A549 (cell line): ENCODE data around the gene GATA2.

Source experiments
- HEYL ChIP-seq: fragments of 250-450 bp; sonication (Bioruptor Pico); IDR thresholded peaks from 2 replicates; pipeline ENCODE4 v1.8.0; 2021; ENCODE audit warnings: mild to moderate bottlenecking, moderate library complexity
- NR3C1 ChIP-seq: fragments of >200 bp; sonication (Bioruptor Twin); formaldehyde crosslinking; IDR thresholded peaks from 3 replicates; pipeline ENCODE4 v1.6.1; 2017
- POLR2A ChIP-seq: IDR thresholded peaks from 2 replicates; pipeline ENCODE4 v1.6.1; 2012; ENCODE audit warnings: mild to moderate bottlenecking, low read length
- TF ChIP-seq, protein P1 (sequence below): fragments of >200 bp; sonication (Bioruptor Twin); formaldehyde crosslinking; IDR thresholded peaks from 3 replicates; pipeline ENCODE4 v1.5.1; 2016
- TF ChIP-seq, protein P2 (sequence below): fragments of 450-650 bp; IDR thresholded peaks from 2 replicates; pipeline ENCODE4 v1.6.1; 2014; ENCODE audit warnings: antibody characterized with exemption

DNA sequence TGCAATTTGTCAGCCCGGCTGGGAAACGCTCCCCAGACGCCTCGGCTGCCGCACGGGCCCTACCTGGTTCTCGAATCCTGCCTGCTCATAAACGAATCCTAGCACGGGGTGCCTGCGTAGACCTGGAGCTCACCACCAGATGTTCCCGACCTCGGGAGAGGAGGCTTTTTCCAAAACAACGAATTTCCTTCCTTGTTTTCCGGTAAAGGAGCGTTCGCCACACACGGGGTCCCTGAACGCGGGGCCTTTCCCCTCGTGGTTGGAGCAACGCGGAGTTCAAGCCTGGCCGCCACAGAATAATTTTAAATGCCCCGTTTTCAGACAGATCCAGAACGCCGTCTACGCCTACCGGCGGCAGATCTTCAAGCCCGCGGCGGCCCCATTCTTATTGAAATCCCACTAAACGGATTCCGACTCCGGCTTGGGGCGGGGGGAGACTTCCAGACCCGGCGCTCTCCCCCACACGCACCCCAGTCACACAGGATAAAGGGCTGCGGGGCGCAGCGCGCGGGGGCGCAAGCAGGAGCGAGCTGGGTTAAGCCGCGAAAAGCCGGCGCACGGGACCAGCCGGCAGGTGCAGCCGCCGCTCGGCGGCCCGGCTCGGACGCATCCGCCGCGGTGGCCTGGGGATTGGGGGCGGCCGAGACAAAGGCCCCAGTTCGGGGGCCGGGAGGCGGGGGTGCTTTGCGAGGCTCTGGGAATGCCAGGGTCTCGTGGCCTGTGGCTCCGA is 895 bp downstream of the GATA2 start:
- TF ChIP-seq, protein P1, sequence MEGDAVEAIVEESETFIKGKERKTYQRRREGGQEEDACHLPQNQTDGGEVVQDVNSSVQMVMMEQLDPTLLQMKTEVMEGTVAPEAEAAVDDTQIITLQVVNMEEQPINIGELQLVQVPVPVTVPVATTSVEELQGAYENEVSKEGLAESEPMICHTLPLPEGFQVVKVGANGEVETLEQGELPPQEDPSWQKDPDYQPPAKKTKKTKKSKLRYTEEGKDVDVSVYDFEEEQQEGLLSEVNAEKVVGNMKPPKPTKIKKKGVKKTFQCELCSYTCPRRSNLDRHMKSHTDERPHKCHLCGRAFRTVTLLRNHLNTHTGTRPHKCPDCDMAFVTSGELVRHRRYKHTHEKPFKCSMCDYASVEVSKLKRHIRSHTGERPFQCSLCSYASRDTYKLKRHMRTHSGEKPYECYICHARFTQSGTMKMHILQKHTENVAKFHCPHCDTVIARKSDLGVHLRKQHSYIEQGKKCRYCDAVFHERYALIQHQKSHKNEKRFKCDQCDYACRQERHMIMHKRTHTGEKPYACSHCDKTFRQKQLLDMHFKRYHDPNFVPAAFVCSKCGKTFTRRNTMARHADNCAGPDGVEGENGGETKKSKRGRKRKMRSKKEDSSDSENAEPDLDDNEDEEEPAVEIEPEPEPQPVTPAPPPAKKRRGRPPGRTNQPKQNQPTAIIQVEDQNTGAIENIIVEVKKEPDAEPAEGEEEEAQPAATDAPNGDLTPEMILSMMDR: no peak
- TF ChIP-seq, protein P2, sequence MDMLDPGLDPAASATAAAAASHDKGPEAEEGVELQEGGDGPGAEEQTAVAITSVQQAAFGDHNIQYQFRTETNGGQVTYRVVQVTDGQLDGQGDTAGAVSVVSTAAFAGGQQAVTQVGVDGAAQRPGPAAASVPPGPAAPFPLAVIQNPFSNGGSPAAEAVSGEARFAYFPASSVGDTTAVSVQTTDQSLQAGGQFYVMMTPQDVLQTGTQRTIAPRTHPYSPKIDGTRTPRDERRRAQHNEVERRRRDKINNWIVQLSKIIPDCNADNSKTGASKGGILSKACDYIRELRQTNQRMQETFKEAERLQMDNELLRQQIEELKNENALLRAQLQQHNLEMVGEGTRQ: no peak
- TF ChIP-seq POLR2A: no peak
- TF ChIP-seq HEYL (CRISPR knock-in tag): no peak
- no peak for TF ChIP-seq NR3C1
